ENCODE results near the gene CREBBP. TPM values are rescaled to one million over a fixed set of nuclear protein-coding genes. Genes with fewer than 3 reads are reported as not detected.

Gene CREBBP
- total and polyA plus RNA-seq, 2 experiments from 2014 or later, result 36.9 to 54.8 TPM

DNA sequence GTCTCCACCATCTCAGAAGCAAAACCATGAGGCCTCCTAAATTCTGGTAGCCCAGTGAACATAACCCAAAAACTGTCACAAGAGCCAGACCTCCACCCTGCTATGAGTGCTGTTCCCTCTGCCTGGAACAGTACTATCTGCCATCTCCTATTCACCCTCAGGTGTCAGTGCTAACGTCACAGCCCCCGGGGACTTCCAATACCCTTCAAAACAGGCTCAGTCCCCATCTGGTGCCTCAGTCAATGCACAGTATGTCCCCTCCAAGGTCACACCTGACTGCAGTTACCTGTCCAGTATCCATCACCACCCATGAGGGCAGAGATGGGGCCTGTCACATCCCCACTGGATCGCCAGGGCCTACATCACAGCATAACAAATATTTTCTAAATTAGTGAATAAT is 11.5 kb downstream of the CREBBP start:
- H3K4me2 ChIP-seq, result no peak overlapping the region
- peaks cover 22% of the 10 kb centered on the region for H3K4me1 ChIP-seq (ENCODE audit: insufficient read depth)
- TF ChIP-seq JUNB (IDR thresholded peaks at IDR 0.05; ENCODE audit: unreplicated experiment) (no peak), POLR2AphosphoS5 (IDR thresholded peaks at IDR 0.05; ENCODE audit: low read depth) (no peak), EZH2 (IDR thresholded peaks at IDR 0.05; ENCODE audit: low read depth, unreplicated experiment) (no peak), STAT1 (IDR thresholded peaks at IDR 0.05; ENCODE audit: unreplicated experiment) (no peak), ZNF114 (CRISPR knock-in tag; IDR thresholded peaks at IDR 0.05) (no peak), CREB1 (CRISPR knock-in tag; IDR thresholded peaks at IDR 0.05; ENCODE audit: low read depth) (no peak), ZNF331 (CRISPR knock-in tag; IDR thresholded peaks at IDR 0.05; ENCODE audit: low read depth) (no peak), EZH2phosphoT487 (IDR thresholded peaks at IDR 0.05; ENCODE audit: unreplicated experiment) (no peak), NANOG (IDR thresholded peaks at IDR 0.05; ENCODE audit: borderline replicate concordance) (no peak)
- TF ChIP-seq, protein P1, sequence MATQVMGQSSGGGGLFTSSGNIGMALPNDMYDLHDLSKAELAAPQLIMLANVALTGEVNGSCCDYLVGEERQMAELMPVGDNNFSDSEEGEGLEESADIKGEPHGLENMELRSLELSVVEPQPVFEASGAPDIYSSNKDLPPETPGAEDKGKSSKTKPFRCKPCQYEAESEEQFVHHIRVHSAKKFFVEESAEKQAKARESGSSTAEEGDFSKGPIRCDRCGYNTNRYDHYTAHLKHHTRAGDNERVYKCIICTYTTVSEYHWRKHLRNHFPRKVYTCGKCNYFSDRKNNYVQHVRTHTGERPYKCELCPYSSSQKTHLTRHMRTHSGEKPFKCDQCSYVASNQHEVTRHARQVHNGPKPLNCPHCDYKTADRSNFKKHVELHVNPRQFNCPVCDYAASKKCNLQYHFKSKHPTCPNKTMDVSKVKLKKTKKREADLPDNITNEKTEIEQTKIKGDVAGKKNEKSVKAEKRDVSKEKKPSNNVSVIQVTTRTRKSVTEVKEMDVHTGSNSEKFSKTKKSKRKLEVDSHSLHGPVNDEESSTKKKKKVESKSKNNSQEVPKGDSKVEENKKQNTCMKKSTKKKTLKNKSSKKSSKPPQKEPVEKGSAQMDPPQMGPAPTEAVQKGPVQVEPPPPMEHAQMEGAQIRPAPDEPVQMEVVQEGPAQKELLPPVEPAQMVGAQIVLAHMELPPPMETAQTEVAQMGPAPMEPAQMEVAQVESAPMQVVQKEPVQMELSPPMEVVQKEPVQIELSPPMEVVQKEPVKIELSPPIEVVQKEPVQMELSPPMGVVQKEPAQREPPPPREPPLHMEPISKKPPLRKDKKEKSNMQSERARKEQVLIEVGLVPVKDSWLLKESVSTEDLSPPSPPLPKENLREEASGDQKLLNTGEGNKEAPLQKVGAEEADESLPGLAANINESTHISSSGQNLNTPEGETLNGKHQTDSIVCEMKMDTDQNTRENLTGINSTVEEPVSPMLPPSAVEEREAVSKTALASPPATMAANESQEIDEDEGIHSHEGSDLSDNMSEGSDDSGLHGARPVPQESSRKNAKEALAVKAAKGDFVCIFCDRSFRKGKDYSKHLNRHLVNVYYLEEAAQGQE (IDR thresholded peaks at IDR 0.05; ENCODE audit: unreplicated experiment), result no peak
- TF ChIP-seq, protein P2, sequence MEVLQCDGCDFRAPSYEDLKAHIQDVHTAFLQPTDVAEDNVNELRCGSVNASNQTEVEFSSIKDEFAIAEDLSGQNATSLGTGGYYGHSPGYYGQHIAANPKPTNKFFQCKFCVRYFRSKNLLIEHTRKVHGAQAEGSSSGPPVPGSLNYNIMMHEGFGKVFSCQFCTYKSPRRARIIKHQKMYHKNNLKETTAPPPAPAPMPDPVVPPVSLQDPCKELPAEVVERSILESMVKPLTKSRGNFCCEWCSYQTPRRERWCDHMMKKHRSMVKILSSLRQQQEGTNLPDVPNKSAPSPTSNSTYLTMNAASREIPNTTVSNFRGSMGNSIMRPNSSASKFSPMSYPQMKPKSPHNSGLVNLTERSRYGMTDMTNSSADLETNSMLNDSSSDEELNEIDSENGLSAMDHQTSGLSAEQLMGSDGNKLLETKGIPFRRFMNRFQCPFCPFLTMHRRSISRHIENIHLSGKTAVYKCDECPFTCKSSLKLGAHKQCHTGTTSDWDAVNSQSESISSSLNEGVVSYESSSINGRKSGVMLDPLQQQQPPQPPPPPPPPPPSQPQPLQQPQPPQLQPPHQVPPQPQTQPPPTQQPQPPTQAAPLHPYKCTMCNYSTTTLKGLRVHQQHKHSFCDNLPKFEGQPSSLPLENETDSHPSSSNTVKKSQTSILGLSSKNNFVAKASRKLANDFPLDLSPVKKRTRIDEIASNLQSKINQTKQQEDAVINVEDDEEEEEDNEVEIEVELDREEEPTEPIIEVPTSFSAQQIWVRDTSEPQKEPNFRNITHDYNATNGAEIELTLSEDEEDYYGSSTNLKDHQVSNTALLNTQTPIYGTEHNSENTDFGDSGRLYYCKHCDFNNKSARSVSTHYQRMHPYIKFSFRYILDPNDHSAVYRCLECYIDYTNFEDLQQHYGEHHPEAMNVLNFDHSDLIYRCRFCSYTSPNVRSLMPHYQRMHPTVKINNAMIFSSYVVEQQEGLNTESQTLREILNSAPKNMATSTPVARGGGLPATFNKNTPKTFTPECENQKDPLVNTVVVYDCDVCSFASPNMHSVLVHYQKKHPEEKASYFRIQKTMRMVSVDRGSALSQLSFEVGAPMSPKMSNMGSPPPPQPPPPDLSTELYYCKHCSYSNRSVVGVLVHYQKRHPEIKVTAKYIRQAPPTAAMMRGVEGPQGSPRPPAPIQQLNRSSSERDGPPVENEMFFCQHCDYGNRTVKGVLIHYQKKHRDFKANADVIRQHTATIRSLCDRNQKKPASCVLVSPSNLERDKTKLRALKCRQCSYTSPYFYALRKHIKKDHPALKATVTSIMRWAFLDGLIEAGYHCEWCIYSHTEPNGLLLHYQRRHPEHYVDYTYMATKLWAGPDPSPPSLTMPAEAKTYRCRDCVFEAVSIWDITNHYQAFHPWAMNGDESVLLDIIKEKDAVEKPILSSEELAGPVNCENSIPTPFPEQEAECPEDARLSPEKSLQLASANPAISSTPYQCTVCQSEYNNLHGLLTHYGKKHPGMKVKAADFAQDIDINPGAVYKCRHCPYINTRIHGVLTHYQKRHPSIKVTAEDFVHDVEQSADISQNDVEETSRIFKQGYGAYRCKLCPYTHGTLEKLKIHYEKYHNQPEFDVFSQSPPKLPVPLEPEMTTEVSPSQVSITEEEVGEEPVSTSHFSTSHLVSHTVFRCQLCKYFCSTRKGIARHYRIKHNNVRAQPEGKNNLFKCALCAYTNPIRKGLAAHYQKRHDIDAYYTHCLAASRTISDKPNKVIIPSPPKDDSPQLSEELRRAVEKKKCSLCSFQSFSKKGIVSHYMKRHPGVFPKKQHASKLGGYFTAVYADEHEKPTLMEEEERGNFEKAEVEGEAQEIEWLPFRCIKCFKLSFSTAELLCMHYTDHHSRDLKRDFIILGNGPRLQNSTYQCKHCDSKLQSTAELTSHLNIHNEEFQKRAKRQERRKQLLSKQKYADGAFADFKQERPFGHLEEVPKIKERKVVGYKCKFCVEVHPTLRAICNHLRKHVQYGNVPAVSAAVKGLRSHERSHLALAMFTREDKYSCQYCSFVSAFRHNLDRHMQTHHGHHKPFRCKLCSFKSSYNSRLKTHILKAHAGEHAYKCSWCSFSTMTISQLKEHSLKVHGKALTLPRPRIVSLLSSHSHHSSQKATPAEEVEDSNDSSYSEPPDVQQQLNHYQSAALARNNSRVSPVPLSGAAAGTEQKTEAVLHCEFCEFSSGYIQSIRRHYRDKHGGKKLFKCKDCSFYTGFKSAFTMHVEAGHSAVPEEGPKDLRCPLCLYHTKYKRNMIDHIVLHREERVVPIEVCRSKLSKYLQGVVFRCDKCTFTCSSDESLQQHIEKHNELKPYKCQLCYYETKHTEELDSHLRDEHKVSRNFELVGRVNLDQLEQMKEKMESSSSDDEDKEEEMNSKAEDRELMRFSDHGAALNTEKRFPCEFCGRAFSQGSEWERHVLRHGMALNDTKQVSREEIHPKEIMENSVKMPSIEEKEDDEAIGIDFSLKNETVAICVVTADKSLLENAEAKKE (CRISPR knock-in tag; IDR thresholded peaks at IDR 0.05), result no peak
- TF ChIP-seq, protein P3, sequence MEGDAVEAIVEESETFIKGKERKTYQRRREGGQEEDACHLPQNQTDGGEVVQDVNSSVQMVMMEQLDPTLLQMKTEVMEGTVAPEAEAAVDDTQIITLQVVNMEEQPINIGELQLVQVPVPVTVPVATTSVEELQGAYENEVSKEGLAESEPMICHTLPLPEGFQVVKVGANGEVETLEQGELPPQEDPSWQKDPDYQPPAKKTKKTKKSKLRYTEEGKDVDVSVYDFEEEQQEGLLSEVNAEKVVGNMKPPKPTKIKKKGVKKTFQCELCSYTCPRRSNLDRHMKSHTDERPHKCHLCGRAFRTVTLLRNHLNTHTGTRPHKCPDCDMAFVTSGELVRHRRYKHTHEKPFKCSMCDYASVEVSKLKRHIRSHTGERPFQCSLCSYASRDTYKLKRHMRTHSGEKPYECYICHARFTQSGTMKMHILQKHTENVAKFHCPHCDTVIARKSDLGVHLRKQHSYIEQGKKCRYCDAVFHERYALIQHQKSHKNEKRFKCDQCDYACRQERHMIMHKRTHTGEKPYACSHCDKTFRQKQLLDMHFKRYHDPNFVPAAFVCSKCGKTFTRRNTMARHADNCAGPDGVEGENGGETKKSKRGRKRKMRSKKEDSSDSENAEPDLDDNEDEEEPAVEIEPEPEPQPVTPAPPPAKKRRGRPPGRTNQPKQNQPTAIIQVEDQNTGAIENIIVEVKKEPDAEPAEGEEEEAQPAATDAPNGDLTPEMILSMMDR (conservative IDR thresholded peaks at IDR 0.05; ENCODE audit: low read depth in 2 of 2), result no peak
- TF ChIP-seq, protein P4, sequence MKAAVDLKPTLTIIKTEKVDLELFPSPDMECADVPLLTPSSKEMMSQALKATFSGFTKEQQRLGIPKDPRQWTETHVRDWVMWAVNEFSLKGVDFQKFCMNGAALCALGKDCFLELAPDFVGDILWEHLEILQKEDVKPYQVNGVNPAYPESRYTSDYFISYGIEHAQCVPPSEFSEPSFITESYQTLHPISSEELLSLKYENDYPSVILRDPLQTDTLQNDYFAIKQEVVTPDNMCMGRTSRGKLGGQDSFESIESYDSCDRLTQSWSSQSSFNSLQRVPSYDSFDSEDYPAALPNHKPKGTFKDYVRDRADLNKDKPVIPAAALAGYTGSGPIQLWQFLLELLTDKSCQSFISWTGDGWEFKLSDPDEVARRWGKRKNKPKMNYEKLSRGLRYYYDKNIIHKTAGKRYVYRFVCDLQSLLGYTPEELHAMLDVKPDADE (IDR thresholded peaks at IDR 0.05), result no peak
- peaks cover 100% of the 10 kb centered on the region for H3K79me2 ChIP-seq (replicated peaks; ENCODE audit: insufficient read depth)
- H3K9me2 ChIP-seq (ENCODE audit: insufficient read depth), result no peaks in the 10 kb centered on the region
- H3K36me3 ChIP-seq (ENCODE audit: insufficient read depth), result no peaks in the 10 kb centered on the region
- Mint-ChIP-seq H3K4me1 (peaks cover 54% of the 10 kb centered on the region), H3K4me3 (no peak overlapping the region), H3K27me3 (ENCODE audit: insufficient read depth, low read depth, poor library complexity) (peaks cover 2% of the 10 kb centered on the region), H3K27ac (no peak overlapping the region), H3K9me3 (no peaks in the 10 kb centered on the region; the same call in 2 of the 3 replicates), H3K36me3 (ENCODE audit: low read depth) (no peaks in the 10 kb centered on the region)
- peaks cover 81% of the 10 kb centered on the region for H4K20me1 ChIP-seq (replicated peaks; ENCODE audit: insufficient read depth)
- ATAC-seq (no peak), DNase-seq (ENCODE audit: low spot score) (no peak)
- H3K27ac ChIP-seq (ENCODE audit: low read depth), result no peak overlapping the region
- H3F3A ChIP-seq (replicated peaks; ENCODE audit: low read depth), result no peaks in the 10 kb centered on the region
- H3K27me3 ChIP-seq (ENCODE audit: insufficient read depth), result no peaks in the 10 kb centered on the region
- H2AFZ ChIP-seq, result no peak overlapping the region
- no peak overlapping the region for H3K4me3 ChIP-seq
